Measurements from ENCODE around the gene MRPL20.
A peak's percentile ranks its signal among the peaks of the same experiment; 100 is the strongest.
"Not testable (repeated sequence)": the region's sequence is repeated elsewhere in the genome, so short reads cannot be mapped to it uniquely, and the experiment has no call there.

MRPL20 gene

GRCh38 chr1:1407636-1408318 is 684 bp upstream of the MRPL20 start:
- DNase-seq (ENCODE audit: low read depth in 2 of 2), result no peak

GRCh38 chr1:1406101-1406820 is 832 bp downstream of the MRPL20 start:
- DNase-seq (ENCODE audit: low read depth in 2 of 2), result no peak

- DNase-seq (ENCODE audit: low read depth in 2 of 2), result no peak
These were observed 3.4 kb downstream of the MRPL20 start for GRCh38 chr1:1403653-1404052.

- DNase-seq (ENCODE audit: low read depth in 2 of 2), result not testable (repeated sequence)
These were observed 4.1 kb downstream of the MRPL20 start for GRCh38 chr1:1402901-1403392.

- DNase-seq (ENCODE audit: low read depth in 2 of 2), result no peak
These were observed 4.8 kb downstream of the MRPL20 start for GRCh38 chr1:1402072-1402900.

- no peak for DNase-seq (ENCODE audit: low read depth in 2 of 2)
These were observed 5.6 kb downstream of the MRPL20 start for GRCh38 chr1:1401457-1402010.

GRCh38 chr1:1400576-1401456 is 6.3 kb downstream of the MRPL20 start:
- DNase-seq (ENCODE audit: low read depth in 2 of 2), result no peak

GRCh38 chr1:1399872-1400575 is 7.1 kb downstream of the MRPL20 start:
- no peak for DNase-seq (ENCODE audit: low read depth in 2 of 2)

GRCh38 chr1:1399187-1399871 is 7.8 kb downstream of the MRPL20 start, which contains the start of gene CCNL2:
TSS of gene CCNL2 (minus strand) at chr1:1399335. CDS start at chr1:1399306, 29 bp downstream.
- DNase-seq (ENCODE audit: low read depth in 2 of 2), result peak; percentile 96 to 100

GRCh38 chr1:1398677-1399186 is 8.4 kb downstream of the MRPL20 start:
- no peak for DNase-seq (ENCODE audit: low read depth in 2 of 2)

- DNase-seq (ENCODE audit: low read depth in 2 of 2), result no peak
These were observed 9.1 kb downstream of the MRPL20 start for GRCh38 chr1:1397839-1398523.

GRCh38 chr1:1395166-1395565 is 11.9 kb downstream of the MRPL20 start:
- DNase-seq (ENCODE audit: low read depth in 2 of 2), result no peak

GRCh38 chr1:1394116-1394515 is 13.0 kb downstream of the MRPL20 start:
- no peak for DNase-seq (ENCODE audit: low read depth in 2 of 2)

- DNase-seq (ENCODE audit: low read depth in 2 of 2), result no peak
These were observed 13.7 kb downstream of the MRPL20 start for GRCh38 chr1:1393428-1393827.

- DNase-seq (ENCODE audit: low read depth in 2 of 2), result no peak
These were observed 14.1 kb downstream of the MRPL20 start for GRCh38 chr1:1393014-1393413.

- DNase-seq (ENCODE audit: low read depth in 2 of 2), result no peak
These were observed 15.9 kb downstream of the MRPL20 start for GRCh38 chr1:1391225-1391624.

- DNase-seq (ENCODE audit: low read depth in 2 of 2), result no peak
These were observed 16.4 kb downstream of the MRPL20 start for GRCh38 chr1:1390675-1391074.

- no peak for DNase-seq (ENCODE audit: low read depth in 2 of 2)
These were observed 19.0 kb downstream of the MRPL20 start for GRCh38 chr1:1388078-1388472.

Measured in stimulated activated CD8-positive, alpha-beta memory T cell treated with anti-CD3 and anti-CD28 coated beads, Interleukin-7, amount 100 ng/mL, for 4 hours (primary cell).